Astrocyte (in vitro differentiated cells and primary cell): ENCODE measurements around the gene CDRT4. TPM values are rescaled to one million over a fixed set of nuclear protein-coding genes. Genes with fewer than 3 reads are reported as not detected.

ENCODE experiments used
- DNase-seq: peaks from one replicate; pipeline ENCODE4 v3.0.0-alpha.2; 2010; ENCODE audit warnings: low read depth
- FAIRE-seq: peaks from 2 replicates; lab custom pipeline; 2011; peaks lifted over from hg19 to GRCh38; lab: Jason Lieb, UNC
- H2AFZ ChIP-seq: 2 replicates; pipeline ENCODE4 v1.6.0; 2012; ENCODE audit warnings: low read depth, low read length, inconsistent platforms
- H3K27ac ChIP-seq: 2 replicates; pipeline ENCODE4 v1.5.1; 2011; ENCODE audit warnings: low read depth, low read length, inconsistent platforms
- H3K27me3 ChIP-seq: 2 replicates; pipeline ENCODE4 v1.6.0; 2011; ENCODE audit warnings: low read length, inconsistent platforms; ENCODE audit not compliant: insufficient read depth
- H3K36me3 ChIP-seq: 2 replicates; pipeline ENCODE4 v1.5.1; 2011; ENCODE audit warnings: low read length, inconsistent platforms; ENCODE audit not compliant: insufficient read depth
- H3K4me1 ChIP-seq: 2 replicates; pipeline ENCODE4 v1.5.1; 2011; ENCODE audit warnings: low read length, inconsistent platforms; ENCODE audit not compliant: insufficient read depth
- H3K4me2 ChIP-seq: 2 replicates; pipeline ENCODE4 v1.6.0; 2012; ENCODE audit warnings: low read length, inconsistent platforms
- H3K4me3 ChIP-seq: 2 replicates; pipeline ENCODE4 v1.5.1; 2011; ENCODE audit warnings: low read depth, mild to moderate bottlenecking, low read length, inconsistent platforms; ENCODE audit not compliant: insufficient read depth
- H3K79me2 ChIP-seq: 2 replicates; pipeline ENCODE4 v1.6.0; 2012; ENCODE audit warnings: mild to moderate bottlenecking, low read length, inconsistent platforms; ENCODE audit not compliant: insufficient read depth
- H3K9ac ChIP-seq: 2 replicates; pipeline ENCODE4 v1.6.0; 2012; ENCODE audit warnings: mild to moderate bottlenecking, low read length, inconsistent platforms
- H3K9me3 ChIP-seq: 2 replicates; pipeline ENCODE4 v1.5.1; 2012; ENCODE audit warnings: low read depth, mild to moderate bottlenecking, low read length, inconsistent platforms; ENCODE audit not compliant: insufficient read depth
- H4K20me1 ChIP-seq: 2 replicates; pipeline ENCODE4 v1.6.0; 2012; ENCODE audit warnings: low read length, inconsistent platforms; ENCODE audit not compliant: insufficient read depth
- H3K27ac Mint-ChIP-seq: one replicate; pipeline ENCODE4 v1.8.0; 2021; ENCODE audit warnings: mild to moderate bottlenecking, mixed read lengths; ENCODE audit not compliant: unreplicated experiment
- H3K27me3 Mint-ChIP-seq: one replicate; pipeline ENCODE4 v1.8.0; 2021; ENCODE audit warnings: low read depth, mixed read lengths; ENCODE audit not compliant: unreplicated experiment
- H3K36me3 Mint-ChIP-seq: one replicate; pipeline ENCODE4 v1.8.0; 2021; ENCODE audit warnings: low read depth, mixed read lengths; ENCODE audit not compliant: unreplicated experiment
- H3K4me1 Mint-ChIP-seq: one replicate; pipeline ENCODE4 v1.8.0; 2021; ENCODE audit warnings: low read depth, mixed read lengths; ENCODE audit not compliant: unreplicated experiment
- H3K4me3 Mint-ChIP-seq: one replicate; pipeline ENCODE4 v1.8.0; 2021; ENCODE audit warnings: mild to moderate bottlenecking, moderate library complexity, mixed read lengths; ENCODE audit not compliant: unreplicated experiment
- H3K9me3 Mint-ChIP-seq: one replicate; pipeline ENCODE4 v1.8.0; 2021; ENCODE audit warnings: mild to moderate bottlenecking, mixed read lengths; ENCODE audit not compliant: unreplicated experiment
- EZH2 ChIP-seq: IDR thresholded peaks from 2 replicates; pipeline ENCODE4 v1.6.1; 2012; ENCODE audit warnings: mild to moderate bottlenecking, low read length, inconsistent platforms; ENCODE audit not compliant: insufficient read depth
- total RNA-seq: library from RNA; stranded (reverse); gene quantifications from 2 replicates; pipeline ENCODE4 v1.2.1, GENCODE V29; 2021
- TF ChIP-seq, protein P1 (sequence below): IDR thresholded peaks from 2 replicates; pipeline ENCODE4 v1.5.1; 2011; ENCODE audit warnings: low read depth, mild to moderate bottlenecking, inconsistent platforms, low read length, moderate library complexity; ENCODE audit not compliant: insufficient read depth

Gene CDRT4
- total RNA-seq, 1 donor from 2014 or later, result 8.8 TPM

DNA sequence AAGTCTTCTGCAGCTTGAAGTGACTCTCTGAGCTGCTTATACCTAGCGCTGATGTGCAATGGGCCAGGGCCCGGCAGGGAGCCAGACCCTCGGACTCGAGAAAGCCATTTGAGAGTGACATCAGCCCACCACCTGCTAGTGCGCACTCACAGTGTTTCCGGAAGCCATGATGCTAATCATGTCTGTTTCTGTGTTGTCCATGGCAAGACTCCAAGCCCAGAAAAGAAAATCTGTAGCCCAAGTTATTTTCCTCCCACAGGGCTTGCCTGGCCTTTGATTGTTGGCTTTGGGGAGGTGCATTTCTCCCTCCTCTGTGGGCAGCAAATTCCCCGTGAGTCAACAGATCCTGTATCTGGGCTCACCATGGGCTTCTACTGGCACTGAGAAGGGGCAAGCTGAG lies 1.8 kb upstream of the CDRT4 start:
- Histone ChIP-seq H3K4me3 (no peak overlapping the region), H3K4me2 (peak overlapping the region; percentile 61), H4K20me1 (peaks cover 32% of the 10 kb centered on the region), H3K36me3 (no peaks in the 10 kb centered on the region), H3K9me3 (no peaks in the 10 kb centered on the region), H2AFZ (no peak overlapping the region), H3K79me2 (no peaks in the 10 kb centered on the region), H3K27ac (peak overlapping the region; percentile 53), H3K9ac (no peak overlapping the region), H3K4me1 (peaks cover 16% of the 10 kb centered on the region), H3K27me3 (no peaks in the 10 kb centered on the region)
- peaks cover 7% of the 10 kb centered on the region for H3K4me1 Mint-ChIP-seq
- no peak for TF ChIP-seq EZH2
- no peak overlapping the region for H3K27ac Mint-ChIP-seq
- H3K27me3 Mint-ChIP-seq, result no peaks in the 10 kb centered on the region
- DNase-seq (peak; percentile 95), FAIRE-seq (peak; percentile 59)
- no peaks in the 10 kb centered on the region for H3K9me3 Mint-ChIP-seq
- H3K36me3 Mint-ChIP-seq, result peaks cover 15% of the 10 kb centered on the region
- no peak overlapping the region for H3K4me3 Mint-ChIP-seq

DNA sequence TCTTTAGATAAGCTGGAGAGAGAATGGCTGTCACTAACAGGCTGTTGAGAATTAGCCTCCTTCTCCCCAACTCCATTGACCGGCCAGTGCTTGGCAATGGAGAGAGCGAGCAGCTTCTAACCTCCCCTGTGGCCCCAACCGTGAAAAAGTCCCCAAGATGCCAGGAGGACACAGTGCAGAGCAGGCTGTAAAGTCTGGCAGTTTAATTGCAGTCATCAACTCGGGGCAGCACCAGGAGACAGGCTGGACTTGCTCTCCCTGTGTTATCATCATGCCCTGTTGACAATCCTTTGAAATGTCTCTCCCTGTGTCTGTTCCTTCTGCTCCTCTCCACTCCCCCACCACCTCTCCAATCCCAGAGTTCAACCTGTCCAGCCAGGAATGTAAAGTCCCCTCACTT lies 705 bp upstream of the CDRT4 start:
- H3K9me3 ChIP-seq, result no peaks in the 10 kb centered on the region
- H3K4me3 Mint-ChIP-seq, result no peak overlapping the region
- no peaks in the 10 kb centered on the region for H3K27me3 Mint-ChIP-seq
- peaks cover 12% of the 10 kb centered on the region for H3K36me3 Mint-ChIP-seq
- no peaks in the 10 kb centered on the region for H3K9me3 Mint-ChIP-seq
- peaks cover 28% of the 10 kb centered on the region for H3K4me1 ChIP-seq
- no peaks in the 10 kb centered on the region for H3K36me3 ChIP-seq
- H4K20me1 ChIP-seq, result peaks cover 39% of the 10 kb centered on the region
- H3K79me2 ChIP-seq, result no peaks in the 10 kb centered on the region
- H3K27ac ChIP-seq, result no peak overlapping the region
- FAIRE-seq, result no peak
- H3K4me1 Mint-ChIP-seq, result peaks cover 9% of the 10 kb centered on the region
- H3K27ac Mint-ChIP-seq, result no peak overlapping the region
- H2AFZ ChIP-seq, result no peak overlapping the region
- no peak overlapping the region for H3K4me2 ChIP-seq
- TF ChIP-seq EZH2, result no peak
- TF ChIP-seq, protein P1, sequence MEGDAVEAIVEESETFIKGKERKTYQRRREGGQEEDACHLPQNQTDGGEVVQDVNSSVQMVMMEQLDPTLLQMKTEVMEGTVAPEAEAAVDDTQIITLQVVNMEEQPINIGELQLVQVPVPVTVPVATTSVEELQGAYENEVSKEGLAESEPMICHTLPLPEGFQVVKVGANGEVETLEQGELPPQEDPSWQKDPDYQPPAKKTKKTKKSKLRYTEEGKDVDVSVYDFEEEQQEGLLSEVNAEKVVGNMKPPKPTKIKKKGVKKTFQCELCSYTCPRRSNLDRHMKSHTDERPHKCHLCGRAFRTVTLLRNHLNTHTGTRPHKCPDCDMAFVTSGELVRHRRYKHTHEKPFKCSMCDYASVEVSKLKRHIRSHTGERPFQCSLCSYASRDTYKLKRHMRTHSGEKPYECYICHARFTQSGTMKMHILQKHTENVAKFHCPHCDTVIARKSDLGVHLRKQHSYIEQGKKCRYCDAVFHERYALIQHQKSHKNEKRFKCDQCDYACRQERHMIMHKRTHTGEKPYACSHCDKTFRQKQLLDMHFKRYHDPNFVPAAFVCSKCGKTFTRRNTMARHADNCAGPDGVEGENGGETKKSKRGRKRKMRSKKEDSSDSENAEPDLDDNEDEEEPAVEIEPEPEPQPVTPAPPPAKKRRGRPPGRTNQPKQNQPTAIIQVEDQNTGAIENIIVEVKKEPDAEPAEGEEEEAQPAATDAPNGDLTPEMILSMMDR, result no peak
- no peak overlapping the region for H3K9ac ChIP-seq
- no peaks in the 10 kb centered on the region for H3K27me3 ChIP-seq
- H3K4me3 ChIP-seq, result no peak overlapping the region
- no peak for DNase-seq

DNA sequence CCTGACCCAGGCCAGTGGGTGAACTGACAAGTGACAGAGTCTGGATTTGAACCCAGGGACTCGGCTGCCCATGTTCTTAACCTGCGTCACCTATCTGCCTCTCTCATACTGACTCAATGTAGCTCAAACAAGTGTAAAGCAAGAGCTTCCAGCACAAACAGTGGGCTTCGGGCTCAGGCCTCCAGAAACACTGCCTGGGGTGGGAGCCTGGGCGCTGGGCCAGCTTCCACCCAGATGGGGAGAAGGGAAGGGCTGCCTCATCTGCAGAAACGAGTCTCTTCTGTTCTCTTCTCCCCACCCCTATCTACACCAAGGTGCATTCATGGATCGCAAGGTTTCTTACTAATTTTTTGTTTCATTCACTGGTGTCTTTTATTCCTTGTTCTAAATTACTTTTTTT lies 1.3 kb downstream of the CDRT4 start:
- Histone ChIP-seq H3K4me2 (no peak overlapping the region), H3K27ac (no peak overlapping the region), H3K4me3 (no peak overlapping the region), H3K9ac (no peak overlapping the region), H2AFZ (no peak overlapping the region), H3K36me3 (no peaks in the 10 kb centered on the region), H3K27me3 (no peaks in the 10 kb centered on the region), H3K4me1 (peaks cover 34% of the 10 kb centered on the region), H4K20me1 (peaks cover 39% of the 10 kb centered on the region), H3K79me2 (no peaks in the 10 kb centered on the region), H3K9me3 (no peaks in the 10 kb centered on the region)
- H3K4me3 Mint-ChIP-seq, result no peak overlapping the region
- DNase-seq (no peak), FAIRE-seq (no peak)
- no peak overlapping the region for H3K27ac Mint-ChIP-seq
- peaks cover 15% of the 10 kb centered on the region for H3K4me1 Mint-ChIP-seq
- peaks cover 2% of the 10 kb centered on the region for H3K9me3 Mint-ChIP-seq
- peaks cover 12% of the 10 kb centered on the region for H3K36me3 Mint-ChIP-seq
- H3K27me3 Mint-ChIP-seq, result no peaks in the 10 kb centered on the region
- TF ChIP-seq EZH2, result no peak
- TF ChIP-seq, protein P1, result no peak
